Mononuclear cell (primary cell): Measurements from ENCODE around the gene EHD2. TPM values are rescaled to one million over a fixed set of nuclear protein-coding genes. Genes with fewer than 3 reads are reported as not detected.
A peak's percentile ranks its signal among the peaks of the same experiment; 100 is the strongest.
"Not testable (repeated sequence)": the region's sequence is repeated elsewhere in the genome, so short reads cannot be mapped to it uniquely, and the experiment has no call there.

Experiments
- H3K27me3 ChIP-seq: 2 replicates; pipeline ENCODE4 v1.6.0; 2011; ENCODE audit warnings: low read length, control low read depth; ENCODE audit not compliant: insufficient read depth
- H3K4me1 ChIP-seq: 2 replicates; pipeline ENCODE4 v1.5.1; 2011; ENCODE audit warnings: mild to moderate bottlenecking, low read length, control low read depth; ENCODE audit not compliant: insufficient read depth
- H3K4me3 ChIP-seq: 2 replicates; pipeline ENCODE4 v1.5.1; 2011; ENCODE audit warnings: mild to moderate bottlenecking, low read length, moderate library complexity
- H3K9me3 ChIP-seq: 2 replicates; pipeline ENCODE4 v1.5.1; 2011; ENCODE audit warnings: low read depth, mild to moderate bottlenecking, control low read depth, low read length
- total RNA-seq: library from RNA; depleted of rRNA; stranded (reverse); fragments of >200 nt; gene quantifications from one replicate; pipeline ENCODE4 v1.2.3, GENCODE V29; 2012

EHD2 gene
- total RNA-seq, 1 donor, result 0.42 TPM

GRCh38 chr19:47742634-47743033 is 29.4 kb downstream of the EHD2 start:
- Histone ChIP-seq H3K27me3 (no peaks in the 10 kb centered on the region), H3K9me3 (no peaks in the 10 kb centered on the region), H3K4me1 (peaks cover 42% of the 10 kb centered on the region), H3K4me3 (no peak overlapping the region)

GRCh38 chr19:47745010-47745901 is 32.0 kb downstream of the EHD2 start, which contains the start of gene NOP53:
Gene NOP53 (plus strand): TSS chr19:47745546. CDS start chr19:47745560, 14 bp downstream.
- Histone ChIP-seq H3K9me3 (no peaks in the 10 kb centered on the region), H3K4me1 (peaks cover 60% of the 10 kb centered on the region), H3K4me3 (peak within 1 kb of the TSS; percentile 80), H3K27me3 (no peaks in the 10 kb centered on the region)

- H3K4me1 ChIP-seq, result peaks cover 60% of the 10 kb centered on the region
- not testable (repeated sequence) for H3K27me3 ChIP-seq, H3K9me3 ChIP-seq
- H3K4me3 ChIP-seq, result peak overlapping the region; percentile 80
Observed at GRCh38 chr19:47746129-47746528, 32.9 kb downstream of the EHD2 start.

GRCh38 chr19:47749326-47749725 is 36.1 kb downstream of the EHD2 start:
- Histone ChIP-seq H3K9me3 (no peaks in the 10 kb centered on the region), H3K27me3 (no peaks in the 10 kb centered on the region), H3K4me3 (no peak overlapping the region), H3K4me1 (peaks cover 40% of the 10 kb centered on the region)

- H3K9me3 ChIP-seq, result no peaks in the 10 kb centered on the region
- no peak overlapping the region for H3K4me3 ChIP-seq
- H3K27me3 ChIP-seq, result no peaks in the 10 kb centered on the region
- H3K4me1 ChIP-seq, result peaks cover 31% of the 10 kb centered on the region
Observed at GRCh38 chr19:47750752-47751151, 37.5 kb downstream of the EHD2 start.

GRCh38 chr19:47752440-47753211 is 39.4 kb downstream of the EHD2 start:
- H3K9me3 ChIP-seq, result no peaks in the 10 kb centered on the region
- no peak overlapping the region for H3K4me3 ChIP-seq
- no peaks in the 10 kb centered on the region for H3K27me3 ChIP-seq
- peaks cover 18% of the 10 kb centered on the region for H3K4me1 ChIP-seq

GRCh38 chr19:47754206-47755064 is 41.2 kb downstream of the EHD2 start:
- no peaks in the 10 kb centered on the region for H3K27me3 ChIP-seq
- H3K4me3 ChIP-seq, result no peak overlapping the region
- H3K9me3 ChIP-seq, result no peaks in the 10 kb centered on the region
- peaks cover 4% of the 10 kb centered on the region for H3K4me1 ChIP-seq

- no peaks in the 10 kb centered on the region for H3K27me3 ChIP-seq
- no peaks in the 10 kb centered on the region for H3K4me1 ChIP-seq
Observed at GRCh38 chr19:47755065-47755761, 42.0 kb downstream of the EHD2 start.

GRCh38 chr19:47755762-47756626 is 42.8 kb downstream of the EHD2 start:
- Histone ChIP-seq H3K4me1 (no peaks in the 10 kb centered on the region), H3K4me3 (no peak overlapping the region), H3K9me3 (no peaks in the 10 kb centered on the region), H3K27me3 (no peaks in the 10 kb centered on the region)

More at GRCh38 chr19:47755065-47755761, 42.0 kb downstream of the EHD2 start:
- no peaks in the 10 kb centered on the region for H3K9me3 ChIP-seq
- H3K4me3 ChIP-seq, result no peak overlapping the region

GRCh38 chr19:47756627-47756929 is 43.4 kb downstream of the EHD2 start:
- Histone ChIP-seq H3K9me3 (no peaks in the 10 kb centered on the region), H3K4me1 (no peaks in the 10 kb centered on the region), H3K27me3 (no peaks in the 10 kb centered on the region), H3K4me3 (no peak overlapping the region)

- Histone ChIP-seq H3K27me3 (no peaks in the 10 kb centered on the region), H3K9me3 (no peaks in the 10 kb centered on the region), H3K4me3 (no peak overlapping the region), H3K4me1 (no peaks in the 10 kb centered on the region)
Observed at GRCh38 chr19:47756953-47757608, 43.9 kb downstream of the EHD2 start.

- Histone ChIP-seq H3K9me3 (no peaks in the 10 kb centered on the region), H3K4me1 (no peaks in the 10 kb centered on the region), H3K27me3 (no peaks in the 10 kb centered on the region), H3K4me3 (no peak overlapping the region)
Observed at GRCh38 chr19:47757617-47758442, 44.6 kb downstream of the EHD2 start.

- Histone ChIP-seq H3K27me3 (no peaks in the 10 kb centered on the region), H3K4me3 (no peak overlapping the region), H3K9me3 (no peaks in the 10 kb centered on the region)
Observed at GRCh38 chr19:47758443-47758804, 45.2 kb downstream of the EHD2 start.

More at GRCh38 chr19:47758443-47758804, 45.2 kb downstream of the EHD2 start:
- no peaks in the 10 kb centered on the region for H3K4me1 ChIP-seq
